Mucosa of rectum (tissue), 2 donors: ENCODE measurements around the gene TRAPPC2L.

Experiments
- H3K27ac ChIP-seq, 2 donors: one replicate each; pipeline ENCODE4 v1.7.0; 2013; ENCODE audit warnings: inconsistent platforms in 2 of 2, low read depth in 2 of 2, low read length in 2 of 2
- H3K27me3 ChIP-seq, 2 donors: one replicate each; pipeline ENCODE4 v1.7.0; 2013; ENCODE audit warnings: low read length in 2 of 2; ENCODE audit not compliant: control insufficient read depth in 2 of 2, insufficient read depth in 2 of 2
- H3K36me3 ChIP-seq, 2 donors: one replicate each; pipeline ENCODE4 v1.7.0; 2013; ENCODE audit warnings: low read length in 2 of 2; ENCODE audit not compliant: control insufficient read depth in 2 of 2, insufficient read depth in 2 of 2
- H3K4me1 ChIP-seq, 2 donors: one replicate each; pipeline ENCODE4 v1.7.0; 2013; ENCODE audit warnings: low read length in 2 of 2, mild to moderate bottlenecking in 1 of 2; ENCODE audit not compliant: control insufficient read depth in 2 of 2, insufficient read depth in 2 of 2
- H3K4me3 ChIP-seq, 2 donors: one replicate each; pipeline ENCODE4 v1.7.0; 2013; ENCODE audit warnings: low read length in 2 of 2
- H3K9ac ChIP-seq, 2 donors: one replicate each; pipeline ENCODE4 v1.7.0; 2013; ENCODE audit warnings: low read length in 2 of 2, low read depth in 1 of 2, mild to moderate bottlenecking in 1 of 2
- H3K9me3 ChIP-seq, 2 donors: one replicate each; pipeline ENCODE4 v1.7.0; 2013; ENCODE audit warnings: low read length in 2 of 2; ENCODE audit not compliant: control insufficient read depth in 2 of 2
- donor health status: healthy.
- donor health status: Normal muscosa, but diverticular disease.

The TRAPPC2L gene

DNA sequence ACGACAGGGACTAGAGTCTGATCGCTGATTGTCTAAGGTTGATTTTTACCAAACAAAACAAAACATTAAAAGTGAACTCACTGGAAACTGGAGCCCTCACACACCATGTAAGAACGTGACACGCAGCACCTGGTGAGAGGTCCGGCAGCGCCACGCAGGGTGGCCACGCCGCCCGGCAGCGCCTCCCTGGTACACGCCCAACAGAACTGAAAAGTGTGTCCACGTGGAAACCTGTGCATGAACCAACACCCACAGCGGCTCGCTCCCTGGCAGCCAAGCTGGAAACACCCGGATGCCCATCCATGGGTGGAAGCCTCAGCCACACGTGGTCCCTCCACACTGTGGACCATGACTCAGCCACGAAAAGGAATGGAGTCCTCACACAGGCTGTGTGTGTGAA, 9.3 kb upstream of the TRAPPC2L start:
- Histone ChIP-seq H3K4me1 (no peaks in the 10 kb centered on the region), H3K9me3 (no peaks in the 10 kb centered on the region), H3K27me3 (no peaks in the 10 kb centered on the region), H3K27ac (no peak overlapping the region), H3K4me3 (no peak overlapping the region), H3K36me3 (peaks cover 4% of the 10 kb centered on the region in 2 donors), H3K9ac (no peak overlapping the region)

DNA sequence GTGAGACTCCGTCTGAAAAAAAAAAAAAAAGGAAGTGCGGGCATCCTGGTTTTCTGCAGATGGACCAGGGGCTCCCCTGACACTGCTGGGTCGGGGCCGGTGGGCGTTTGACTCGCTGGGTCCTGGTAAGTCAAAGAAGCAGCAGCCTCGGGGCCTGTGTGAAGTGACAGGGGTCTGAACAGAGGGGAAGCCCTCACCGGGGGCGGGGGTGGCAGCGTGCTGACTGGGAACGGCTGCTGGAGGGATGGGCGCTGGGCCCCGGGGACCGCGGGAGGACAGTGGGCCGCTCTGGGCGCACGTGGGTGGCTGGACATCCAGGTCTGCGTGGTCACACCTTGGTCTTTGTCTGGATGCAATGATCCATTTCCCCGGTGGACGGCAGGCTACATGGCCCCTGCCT, 8.4 kb upstream of the TRAPPC2L start:
- no peak overlapping the region for H3K27ac ChIP-seq
- H3K9me3 ChIP-seq: no peaks in the 10 kb centered on the region
- no peaks in the 10 kb centered on the region for H3K4me1 ChIP-seq
- H3K4me3 ChIP-seq: no peak overlapping the region
- H3K9ac ChIP-seq: no peak overlapping the region
- H3K27me3 ChIP-seq: no peaks in the 10 kb centered on the region
- peaks cover 3 to 4% of the 10 kb centered on the region in 2 donors for H3K36me3 ChIP-seq

DNA sequence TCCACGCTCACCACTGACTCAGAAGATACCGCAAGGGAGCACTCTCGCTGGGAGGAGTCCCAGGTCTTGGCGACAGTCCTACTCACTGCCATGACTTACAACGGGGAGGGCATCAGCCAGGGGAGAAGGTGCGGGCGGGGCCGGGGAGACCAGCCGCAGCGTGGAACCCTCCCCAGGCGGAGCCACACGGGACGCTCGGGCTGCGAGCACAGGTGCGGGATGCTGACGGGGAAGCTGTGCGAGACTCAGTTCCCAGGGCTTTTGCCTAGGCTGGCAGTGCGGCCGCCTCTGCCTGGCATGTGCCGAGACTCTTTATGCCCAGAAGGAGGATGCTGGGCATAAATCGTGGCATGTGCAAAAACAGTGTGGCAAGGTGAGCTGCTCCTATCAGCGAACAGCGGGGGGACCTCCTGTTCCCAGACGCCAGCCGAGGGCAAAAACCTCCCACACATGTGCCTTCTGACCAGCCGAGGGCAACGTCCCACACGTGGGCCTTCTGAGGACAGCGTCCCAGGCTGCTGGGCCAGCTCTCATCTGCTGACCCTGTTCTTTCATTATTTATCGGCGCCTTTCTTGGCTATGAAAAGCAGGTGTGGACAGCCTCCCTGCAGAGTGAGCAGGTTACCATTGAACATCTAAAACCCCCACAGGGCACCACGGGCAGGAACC, 6.3 kb upstream of the TRAPPC2L start:
- H3K27me3 ChIP-seq: no peaks in the 10 kb centered on the region
- H3K27ac ChIP-seq: no peak overlapping the region
- H3K9ac ChIP-seq: no peak overlapping the region
- no peak overlapping the region for H3K4me3 ChIP-seq
- H3K4me1 ChIP-seq: peaks cover 0 to 4% of the 10 kb centered on the region in 2 donors
- H3K9me3 ChIP-seq: no peaks in the 10 kb centered on the region
- peaks cover 3 to 4% of the 10 kb centered on the region in 2 donors for H3K36me3 ChIP-seq

DNA sequence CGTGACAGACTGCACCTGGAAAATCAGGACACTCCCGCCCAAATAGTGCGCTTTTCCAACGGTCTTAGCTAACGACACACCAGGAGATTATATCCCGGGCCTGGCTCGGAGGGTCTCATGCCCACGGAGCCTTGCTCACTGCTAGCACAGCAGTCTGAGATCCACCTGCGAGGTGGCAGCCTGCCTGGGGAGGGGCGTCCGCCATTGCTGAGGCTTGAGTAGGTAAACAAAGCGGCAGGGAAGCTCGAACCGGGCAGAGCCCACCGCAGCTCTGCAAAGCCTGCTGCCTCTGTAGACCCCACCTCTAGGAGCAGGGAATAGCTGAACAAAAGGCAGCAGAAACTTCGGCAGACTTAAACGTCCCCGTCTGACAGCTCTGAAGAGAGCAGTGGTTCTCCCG, 5.3 kb upstream of the TRAPPC2L start:
- H3K4me1 ChIP-seq: peaks cover 4 to 10% of the 10 kb centered on the region in 2 donors
- H3K27me3 ChIP-seq: no peaks in the 10 kb centered on the region
- no peak overlapping the region for H3K27ac ChIP-seq
- peaks cover 3 to 4% of the 10 kb centered on the region in 2 donors for H3K36me3 ChIP-seq
- H3K9me3 ChIP-seq: no peaks in the 10 kb centered on the region
- H3K4me3 ChIP-seq: no peak overlapping the region
- no peak overlapping the region for H3K9ac ChIP-seq

DNA sequence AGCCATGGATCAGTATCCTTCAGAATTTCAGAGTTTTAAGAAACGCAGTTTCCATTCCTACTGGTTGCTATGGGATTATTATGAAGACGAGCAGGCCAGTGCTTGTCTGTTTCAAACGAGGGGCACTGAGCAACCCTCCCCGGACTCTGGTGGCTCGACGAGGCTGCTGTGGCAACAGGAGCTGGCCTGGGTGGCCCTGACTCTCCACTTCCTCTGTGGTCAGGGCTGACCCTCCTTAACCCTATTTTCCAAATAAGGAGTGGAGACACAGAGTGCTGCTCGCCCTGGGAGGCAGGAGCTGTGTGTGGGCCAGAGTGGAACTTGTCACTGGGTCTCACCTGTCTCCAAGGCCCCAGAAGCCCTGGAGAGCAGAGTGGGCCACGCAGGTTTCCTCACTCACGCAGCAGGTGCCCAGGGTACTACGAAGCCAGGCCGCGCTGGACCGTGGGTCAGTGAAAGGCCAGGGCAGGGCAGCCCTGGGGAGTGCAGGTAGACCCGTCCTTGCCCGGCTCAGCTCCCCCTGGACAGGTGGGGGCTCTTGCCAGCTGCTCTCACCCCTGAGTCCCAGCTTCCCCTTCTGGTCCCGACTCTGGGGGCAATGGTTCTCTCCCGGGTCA, 3.5 kb upstream of the TRAPPC2L start:
- Histone ChIP-seq H3K9me3 (no peaks in the 10 kb centered on the region), H3K27me3 (no peaks in the 10 kb centered on the region), H3K4me1 (peaks cover 15 to 16% of the 10 kb centered on the region in 2 donors), H3K36me3 (peaks cover 3 to 4% of the 10 kb centered on the region in 2 donors), H3K9ac (no peak overlapping the region), H3K27ac (no peak overlapping the region), H3K4me3 (no peak overlapping the region)

DNA sequence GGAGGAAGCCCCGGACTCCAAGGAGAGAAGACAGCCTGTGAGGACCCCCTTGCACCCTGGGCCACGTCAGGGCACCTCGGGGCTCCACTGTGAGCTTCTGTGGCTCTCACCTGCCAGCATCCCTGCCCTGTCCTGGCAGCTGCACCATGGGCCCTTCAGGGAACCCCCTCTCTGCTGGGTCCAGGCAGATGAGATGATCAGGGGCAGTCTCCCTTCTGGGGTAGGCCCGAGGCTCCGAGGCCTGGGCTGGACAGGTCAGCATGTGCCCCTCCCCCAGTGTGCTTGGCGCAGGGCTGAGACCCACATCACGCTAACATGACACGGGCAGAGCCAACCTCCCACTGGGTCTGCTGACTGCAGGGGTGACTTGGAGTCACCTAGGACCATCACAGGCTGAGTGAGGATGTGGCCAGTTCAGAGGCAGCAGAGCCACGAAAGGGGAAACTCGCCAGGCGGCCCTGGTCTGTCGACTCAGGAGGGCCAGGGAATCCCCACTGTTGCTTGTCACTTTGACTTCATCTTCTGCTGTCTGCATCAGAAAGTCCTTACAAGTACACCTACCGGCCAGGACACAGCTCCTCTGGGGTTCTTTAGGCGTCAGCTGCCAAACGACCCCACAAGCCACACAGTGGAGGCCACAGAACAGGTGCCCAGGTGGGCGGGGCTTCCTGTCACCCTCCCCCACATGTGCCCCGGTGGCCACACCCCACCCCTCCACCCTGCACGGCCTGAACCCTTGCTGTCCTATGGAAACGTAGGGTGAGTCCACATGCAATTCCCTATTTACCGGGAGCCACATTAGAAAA, 2.4 kb upstream of the TRAPPC2L start:
- Histone ChIP-seq H3K9ac (no peak overlapping the region), H3K27ac (peak overlapping the region in 1 of 2 donors; percentile 32), H3K36me3 (peaks cover 7 to 13% of the 10 kb centered on the region in 2 donors), H3K27me3 (no peaks in the 10 kb centered on the region), H3K4me1 (peaks cover 16% of the 10 kb centered on the region in 2 donors), H3K4me3 (no peak overlapping the region), H3K9me3 (no peaks in the 10 kb centered on the region)

DNA sequence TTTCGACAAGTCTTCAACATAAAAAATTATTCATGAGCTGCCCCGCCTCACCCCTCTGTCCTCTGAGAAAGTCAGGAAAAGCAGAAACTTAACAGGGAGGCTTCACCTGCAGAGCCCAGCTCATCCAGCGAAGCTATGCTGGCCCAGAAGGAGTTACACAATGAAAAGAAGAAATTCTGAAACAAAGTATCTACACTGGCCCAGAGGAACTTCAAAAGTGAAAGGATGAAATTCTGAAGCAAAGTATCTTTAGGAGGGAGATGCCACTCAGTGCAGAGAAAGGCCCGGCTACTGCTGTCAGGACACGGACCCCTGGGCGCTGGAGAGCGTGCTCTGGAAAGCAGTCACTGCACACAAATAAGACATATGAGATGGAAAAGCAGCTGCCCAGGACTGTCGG, 1.8 kb upstream of the TRAPPC2L start:
- Histone ChIP-seq H3K4me3 (no peak overlapping the region), H3K27me3 (no peaks in the 10 kb centered on the region), H3K36me3 (peaks cover 13 to 20% of the 10 kb centered on the region in 2 donors), H3K4me1 (peaks cover 16% of the 10 kb centered on the region in 2 donors), H3K9me3 (no peaks in the 10 kb centered on the region), H3K27ac (no peak overlapping the region), H3K9ac (no peak overlapping the region)

DNA sequence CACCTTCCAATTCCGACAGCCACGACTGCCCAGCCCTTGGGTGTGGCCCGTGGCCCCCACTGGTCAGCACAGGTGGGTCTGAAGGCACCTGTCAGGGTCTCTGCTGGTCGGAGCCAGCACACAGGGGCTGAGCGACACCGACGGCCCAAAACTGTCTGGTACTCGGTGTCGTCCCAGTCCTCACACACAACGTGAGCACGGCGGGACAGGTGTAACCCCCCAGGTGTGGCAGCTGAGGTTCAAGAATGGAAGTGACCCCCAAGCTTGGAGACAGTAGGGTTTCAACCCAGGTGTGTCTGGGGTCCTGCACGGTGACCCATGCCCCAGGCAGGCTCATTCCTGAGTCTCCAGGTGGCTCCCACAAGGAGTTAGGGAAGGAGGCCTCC, 1.2 kb upstream of the TRAPPC2L start:
- H3K4me1 ChIP-seq: peaks cover 16% of the 10 kb centered on the region in 2 donors
- peak overlapping the region; percentile 65 for H3K4me3 ChIP-seq
- H3K9me3 ChIP-seq: no peaks in the 10 kb centered on the region
- peak overlapping the region in 1 of 2 donors; percentile 31 for H3K9ac ChIP-seq
- H3K36me3 ChIP-seq: peaks cover 16 to 24% of the 10 kb centered on the region in 2 donors
- H3K27me3 ChIP-seq: no peaks in the 10 kb centered on the region
- H3K27ac ChIP-seq: no peak overlapping the region

DNA sequence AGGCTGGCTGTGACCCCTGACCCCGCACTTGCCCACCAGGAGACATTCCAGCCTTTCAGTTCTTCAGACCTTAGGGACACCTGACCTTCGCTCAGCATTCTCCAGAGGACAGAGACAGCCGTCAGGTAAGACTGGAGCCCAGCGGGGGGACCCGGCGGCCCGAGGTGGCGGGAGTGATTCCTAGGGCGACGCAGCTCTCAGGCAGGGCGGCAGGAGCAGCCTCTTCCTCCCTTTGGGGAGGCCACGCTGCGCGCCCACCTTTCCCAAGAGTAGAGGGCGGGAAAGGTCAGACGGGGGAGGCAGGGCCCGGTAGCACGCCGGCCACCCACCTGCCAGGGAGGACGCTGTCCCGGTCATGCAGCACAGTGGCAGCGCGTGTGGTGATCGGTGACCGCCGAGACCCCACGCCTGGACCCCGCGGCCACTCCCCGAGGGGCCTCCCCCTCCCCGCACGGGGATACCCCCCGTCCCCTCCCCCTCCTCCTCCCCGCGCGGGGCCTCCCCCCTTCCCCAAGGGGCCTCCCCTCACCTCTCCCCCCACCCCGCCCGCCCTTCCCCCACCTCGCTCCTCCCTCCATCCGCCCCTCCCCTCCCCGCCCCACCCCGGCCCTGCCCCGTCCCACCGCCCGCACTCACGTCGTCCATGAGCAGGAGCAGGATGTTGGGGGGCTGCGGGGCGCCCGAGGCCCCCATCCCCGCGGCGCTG, 652 bp upstream of the TRAPPC2L start:
- peak overlapping the region; percentile 24 to 68 for H3K9ac ChIP-seq
- peaks cover 17 to 24% of the 10 kb centered on the region in 2 donors for H3K36me3 ChIP-seq
- no peaks in the 10 kb centered on the region for H3K9me3 ChIP-seq
- peak overlapping the region; percentile 56 to 67 for H3K27ac ChIP-seq
- peak overlapping the region; percentile 65 to 93 for H3K4me3 ChIP-seq
- peaks cover 16% of the 10 kb centered on the region in 2 donors for H3K4me1 ChIP-seq
- no peaks in the 10 kb centered on the region for H3K27me3 ChIP-seq
